Measurements from ENCODE around the gene KRT74. TPM values are rescaled to one million over a fixed set of nuclear protein-coding genes. Genes with fewer than 3 reads are reported as not detected.

KRT74 gene
- total RNA-seq, 1 experiment from 2014 or later, result not detected

- no peak overlapping the region for H3K27ac ChIP-seq (ENCODE audit: low read length)
- intact Hi-C loops (cut with micrococcal nuclease; ENCODE audit: unreplicated experiment) (no loop called here), in situ Hi-C loops (cut with HindIII; ENCODE audit: low pct_unique_long_range_greater_than_20kb, low sequenced_read_pairs) (no loop called here)
- ATAC-seq (no peak), DNase-seq (ENCODE audit: low read depth, low spot score) (no peak)
- peaks cover 8% of the 10 kb centered on the region for H3K27me3 ChIP-seq (ENCODE audit: control insufficient read depth, insufficient read depth, low read length)
- CTCF ChIA-PET, result no interaction called here
- H3K4me3 ChIP-seq (ENCODE audit: low read depth in 2 of 2, low read length in 2 of 2), result no peak overlapping the region
- no peaks in the 10 kb centered on the region for H3K9me3 ChIP-seq (ENCODE audit: control insufficient read depth, insufficient read depth, low read depth, low read length)
- H3K4me1 ChIP-seq (ENCODE audit: control insufficient read depth, insufficient read depth, low read length), result no peaks in the 10 kb centered on the region
- POLR2A ChIA-PET, result interaction anchor here (0.7 kb wide), 1 partner anchor 141 kb away, joined by 5 read pairs; no protein-coding TSS in a partner anchor
- H3K36me3 ChIP-seq (ENCODE audit: control insufficient read depth, insufficient read depth, low read length), result no peaks in the 10 kb centered on the region
- BruUV-seq (replicated peaks), result no TSS peak
- TF ChIP-seq CTCF (IDR thresholded peaks at IDR 0.05), result no peak
- TF ChIP-seq SIN3A (IDR thresholded peaks at IDR 0.05; ENCODE audit: borderline replicate concordance, insufficient read depth, low read depth, low read length), result no peak
- TF ChIP-seq TCF7L2 (IDR thresholded peaks at IDR 0.05; ENCODE audit: low read depth, low read length), result no peak
- TF ChIP-seq POLR2AphosphoS5 (IDR thresholded peaks at IDR 0.05; ENCODE audit: low read depth, low read length), result no peak
- TF ChIP-seq, protein P1, sequence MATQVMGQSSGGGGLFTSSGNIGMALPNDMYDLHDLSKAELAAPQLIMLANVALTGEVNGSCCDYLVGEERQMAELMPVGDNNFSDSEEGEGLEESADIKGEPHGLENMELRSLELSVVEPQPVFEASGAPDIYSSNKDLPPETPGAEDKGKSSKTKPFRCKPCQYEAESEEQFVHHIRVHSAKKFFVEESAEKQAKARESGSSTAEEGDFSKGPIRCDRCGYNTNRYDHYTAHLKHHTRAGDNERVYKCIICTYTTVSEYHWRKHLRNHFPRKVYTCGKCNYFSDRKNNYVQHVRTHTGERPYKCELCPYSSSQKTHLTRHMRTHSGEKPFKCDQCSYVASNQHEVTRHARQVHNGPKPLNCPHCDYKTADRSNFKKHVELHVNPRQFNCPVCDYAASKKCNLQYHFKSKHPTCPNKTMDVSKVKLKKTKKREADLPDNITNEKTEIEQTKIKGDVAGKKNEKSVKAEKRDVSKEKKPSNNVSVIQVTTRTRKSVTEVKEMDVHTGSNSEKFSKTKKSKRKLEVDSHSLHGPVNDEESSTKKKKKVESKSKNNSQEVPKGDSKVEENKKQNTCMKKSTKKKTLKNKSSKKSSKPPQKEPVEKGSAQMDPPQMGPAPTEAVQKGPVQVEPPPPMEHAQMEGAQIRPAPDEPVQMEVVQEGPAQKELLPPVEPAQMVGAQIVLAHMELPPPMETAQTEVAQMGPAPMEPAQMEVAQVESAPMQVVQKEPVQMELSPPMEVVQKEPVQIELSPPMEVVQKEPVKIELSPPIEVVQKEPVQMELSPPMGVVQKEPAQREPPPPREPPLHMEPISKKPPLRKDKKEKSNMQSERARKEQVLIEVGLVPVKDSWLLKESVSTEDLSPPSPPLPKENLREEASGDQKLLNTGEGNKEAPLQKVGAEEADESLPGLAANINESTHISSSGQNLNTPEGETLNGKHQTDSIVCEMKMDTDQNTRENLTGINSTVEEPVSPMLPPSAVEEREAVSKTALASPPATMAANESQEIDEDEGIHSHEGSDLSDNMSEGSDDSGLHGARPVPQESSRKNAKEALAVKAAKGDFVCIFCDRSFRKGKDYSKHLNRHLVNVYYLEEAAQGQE (IDR thresholded peaks at IDR 0.05; ENCODE audit: insufficient read depth in 1 of 2, low read depth in 2 of 2, low read length in 1 of 2), result no peak
Observed at GRCh38 chr12:52611080-52611468, 37.4 kb upstream of the KRT74 start.

DNA sequence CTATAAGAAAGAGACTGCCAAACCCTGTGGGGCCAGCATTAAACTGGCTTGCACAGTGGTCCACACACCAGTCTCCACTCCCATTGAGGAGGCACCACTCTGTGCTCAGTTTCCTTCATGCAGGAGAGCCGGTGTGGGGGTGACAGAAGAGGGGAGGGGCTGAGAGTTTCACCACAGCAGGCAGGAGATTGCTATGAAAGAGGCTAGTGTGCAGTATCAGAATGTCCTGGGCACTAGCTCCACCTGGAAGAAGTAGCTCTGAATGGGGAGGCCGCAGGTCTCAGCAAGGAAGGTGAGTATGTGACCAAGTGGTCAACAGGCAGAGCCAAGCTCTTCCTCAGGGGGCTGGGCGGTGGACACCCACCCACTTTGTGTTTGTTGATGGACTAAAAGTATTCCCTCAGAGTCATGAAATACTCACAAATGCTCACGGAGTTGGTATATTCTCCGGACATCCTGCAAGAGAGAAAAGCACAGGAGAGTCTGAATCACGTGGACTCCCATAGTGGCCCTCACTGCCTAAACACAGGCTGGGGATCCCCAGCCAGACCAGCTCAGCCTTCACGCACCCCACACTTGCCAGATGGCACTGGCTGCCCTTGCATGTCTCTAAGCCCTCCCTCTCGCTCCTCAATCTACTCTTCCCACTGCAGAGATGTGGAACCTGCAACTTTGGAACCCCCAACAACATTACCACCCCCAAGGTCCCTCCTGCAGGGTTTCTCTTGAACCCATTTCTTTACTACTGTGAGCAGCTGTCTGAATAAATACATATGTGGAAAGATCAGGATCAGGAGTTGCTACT is 35.4 kb upstream of the KRT74 start:
- no peak for DNase-seq (ENCODE audit: low read depth, low spot score)
- intact Hi-C loops (cut with micrococcal nuclease; ENCODE audit: unreplicated experiment), result no loop called here
- Histone ChIP-seq H3K9me3 (ENCODE audit: control insufficient read depth, insufficient read depth, low read depth, low read length) (no peaks in the 10 kb centered on the region), H3K27ac (ENCODE audit: low read length) (no peak overlapping the region), H3K4me3 (ENCODE audit: low read depth in 2 of 2, low read length in 2 of 2) (no peak overlapping the region), H3K4me1 (ENCODE audit: control insufficient read depth, insufficient read depth, low read length) (no peaks in the 10 kb centered on the region), H3K36me3 (ENCODE audit: control insufficient read depth, insufficient read depth, low read length) (no peaks in the 10 kb centered on the region), H3K27me3 (ENCODE audit: control insufficient read depth, insufficient read depth, low read length) (peaks cover 8% of the 10 kb centered on the region)
- in situ Hi-C loops (cut with HindIII; ENCODE audit: low pct_unique_long_range_greater_than_20kb, low sequenced_read_pairs), result no loop called here
- TF ChIP-seq CTCF (IDR thresholded peaks at IDR 0.05) (no peak), TCF7L2 (IDR thresholded peaks at IDR 0.05; ENCODE audit: low read depth, low read length) (no peak), POLR2AphosphoS5 (IDR thresholded peaks at IDR 0.05; ENCODE audit: low read depth, low read length) (no peak), SIN3A (IDR thresholded peaks at IDR 0.05; ENCODE audit: borderline replicate concordance, insufficient read depth, low read depth, low read length) (no peak)
- TF ChIP-seq, protein P1 (IDR thresholded peaks at IDR 0.05; ENCODE audit: insufficient read depth in 1 of 2, low read depth in 2 of 2, low read length in 1 of 2), result no peak
- BruUV-seq (replicated peaks), result no TSS peak
- CTCF ChIA-PET, result interaction anchor here (1.1 kb wide), 1 partner anchor 262 kb away, joined by 3 read pairs; no protein-coding TSS in a partner anchor
- POLR2A ChIA-PET, result no interaction called here
- ATAC-seq, result no peak
